ENCODE data around the gene KIAA0232.

- TF ChIP-seq POLR2A (IDR thresholded peaks at IDR 0.05; ENCODE audit: extremely low read depth, insufficient read length) (no peak), CTCF (IDR thresholded peaks at IDR 0.05; ENCODE audit: low read depth, low read length) (no peak), MAX (IDR thresholded peaks at IDR 0.05; ENCODE audit: low read depth, low read length) (no peak), MYC (IDR thresholded peaks at IDR 0.05; ENCODE audit: low read depth, low read length) (no peak)
These were observed 20.1 kb downstream of the KIAA0232 start for GRCh38 chr4:6802626-6803025.

All from NB4 (cell line).